Mucosa of stomach (tissue), 1 donor: ENCODE data around the gene PRM2.

ENCODE experiments used
- H3K27me3 ChIP-seq: one replicate; pipeline ENCODE4 v1.7.0; 2013; ENCODE audit warnings: mild to moderate bottlenecking, low read length; ENCODE audit not compliant: control insufficient read depth, insufficient read depth
- H3K36me3 ChIP-seq: one replicate; pipeline ENCODE4 v1.7.0; 2013; ENCODE audit warnings: low read length; ENCODE audit not compliant: control insufficient read depth, insufficient read depth
- H3K4me1 ChIP-seq: one replicate; pipeline ENCODE4 v1.7.0; 2013; ENCODE audit warnings: mild to moderate bottlenecking, low read length; ENCODE audit not compliant: control insufficient read depth, insufficient read depth
- H3K4me3 ChIP-seq: one replicate; pipeline ENCODE4 v1.7.0; 2013; ENCODE audit warnings: low read length
- H3K9ac ChIP-seq: one replicate; pipeline ENCODE4 v1.7.0; 2013; ENCODE audit warnings: mild to moderate bottlenecking, low read length, moderate library complexity
- H3K9me3 ChIP-seq: one replicate; pipeline ENCODE4 v1.7.0; 2013; ENCODE audit warnings: mild to moderate bottlenecking, low read length, moderate library complexity; ENCODE audit not compliant: control insufficient read depth
- donor health status: Pancreatic carcinoma.

The PRM2 gene

GRCh38 chr16:11276143-11276895 lies at the start of gene PRM2:
PRM2 (minus strand) TSS chr16:11276480; CDS start chr16:11276370, 110 bp downstream.
- Histone ChIP-seq H3K27me3 (no peaks in the 10 kb centered on the region), H3K4me1 (peaks cover 16% of the 10 kb centered on the region), H3K4me3 (no peak within 1 kb of the TSS), H3K9me3 (no peaks in the 10 kb centered on the region), H3K36me3 (no peaks in the 10 kb centered on the region), H3K9ac (no peak within 1 kb of the TSS)

- H3K4me3 ChIP-seq = no peak overlapping the region
- H3K9ac ChIP-seq = no peak overlapping the region
- H3K9me3 ChIP-seq = no peaks in the 10 kb centered on the region
- H3K27me3 ChIP-seq = no peaks in the 10 kb centered on the region
- H3K36me3 ChIP-seq = no peaks in the 10 kb centered on the region
- H3K4me1 ChIP-seq = peaks cover 11% of the 10 kb centered on the region
Observed at GRCh38 chr16:11325404-11326083, 49.3 kb upstream of the PRM2 start.

- Histone ChIP-seq H3K4me1 (peaks cover 10% of the 10 kb centered on the region), H3K9ac (no peak overlapping the region), H3K36me3 (no peaks in the 10 kb centered on the region), H3K4me3 (no peak overlapping the region), H3K9me3 (no peaks in the 10 kb centered on the region), H3K27me3 (no peaks in the 10 kb centered on the region)
Observed at GRCh38 chr16:11323551-11324336, 47.5 kb upstream of the PRM2 start.

GRCh38 chr16:11322823-11323222 lies 46.5 kb upstream of the PRM2 start:
- Histone ChIP-seq H3K9me3 (no peaks in the 10 kb centered on the region), H3K9ac (no peak overlapping the region), H3K36me3 (no peaks in the 10 kb centered on the region), H3K27me3 (no peaks in the 10 kb centered on the region), H3K4me3 (no peak overlapping the region), H3K4me1 (peaks cover under 1% of the 10 kb centered on the region)

- no peaks in the 10 kb centered on the region for H3K9me3 ChIP-seq
- no peak overlapping the region for H3K9ac ChIP-seq
- no peak overlapping the region for H3K4me3 ChIP-seq
- no peaks in the 10 kb centered on the region for H3K27me3 ChIP-seq
- no peaks in the 10 kb centered on the region for H3K36me3 ChIP-seq
- H3K4me1 ChIP-seq = no peaks in the 10 kb centered on the region
Observed at GRCh38 chr16:11321662-11322061, 45.4 kb upstream of the PRM2 start.

- Histone ChIP-seq H3K36me3 (no peaks in the 10 kb centered on the region), H3K27me3 (no peaks in the 10 kb centered on the region), H3K9me3 (no peaks in the 10 kb centered on the region), H3K4me3 (no peak overlapping the region), H3K4me1 (no peaks in the 10 kb centered on the region), H3K9ac (no peak overlapping the region)
Observed at GRCh38 chr16:11320170-11320569, 43.9 kb upstream of the PRM2 start.

GRCh38 chr16:11319529-11320146 lies 43.4 kb upstream of the PRM2 start:
- Histone ChIP-seq H3K9me3 (no peaks in the 10 kb centered on the region), H3K9ac (no peak overlapping the region), H3K27me3 (no peaks in the 10 kb centered on the region), H3K4me3 (no peak overlapping the region), H3K36me3 (no peaks in the 10 kb centered on the region), H3K4me1 (no peaks in the 10 kb centered on the region)

- no peaks in the 10 kb centered on the region for H3K9me3 ChIP-seq
- H3K9ac ChIP-seq = no peak overlapping the region
- no peaks in the 10 kb centered on the region for H3K4me1 ChIP-seq
- H3K4me3 ChIP-seq = no peak overlapping the region
- H3K36me3 ChIP-seq = no peaks in the 10 kb centered on the region
- H3K27me3 ChIP-seq = no peaks in the 10 kb centered on the region
Observed at GRCh38 chr16:11318817-11319216, 42.5 kb upstream of the PRM2 start.

- no peak overlapping the region for H3K9ac ChIP-seq
- no peaks in the 10 kb centered on the region for H3K9me3 ChIP-seq
- peaks cover 6% of the 10 kb centered on the region for H3K4me1 ChIP-seq
- no peak overlapping the region for H3K4me3 ChIP-seq
- H3K27me3 ChIP-seq = no peaks in the 10 kb centered on the region
- H3K36me3 ChIP-seq = no peaks in the 10 kb centered on the region
Observed at GRCh38 chr16:11316331-11317015, 40.2 kb upstream of the PRM2 start.

GRCh38 chr16:11315510-11315909 lies 39.2 kb upstream of the PRM2 start:
- peaks cover 6% of the 10 kb centered on the region for H3K4me1 ChIP-seq
- H3K27me3 ChIP-seq = no peaks in the 10 kb centered on the region
- no peak overlapping the region for H3K4me3 ChIP-seq
- no peaks in the 10 kb centered on the region for H3K9me3 ChIP-seq
- H3K9ac ChIP-seq = no peak overlapping the region
- H3K36me3 ChIP-seq = no peaks in the 10 kb centered on the region

GRCh38 chr16:11314309-11314894 lies 38.1 kb upstream of the PRM2 start:
- Histone ChIP-seq H3K9me3 (no peaks in the 10 kb centered on the region), H3K4me1 (peaks cover 6% of the 10 kb centered on the region), H3K36me3 (no peaks in the 10 kb centered on the region), H3K4me3 (no peak overlapping the region), H3K27me3 (no peaks in the 10 kb centered on the region), H3K9ac (no peak overlapping the region)
